Left colon (tissue), 2 donors: ENCODE data around the gene GRIA1. TPM values are rescaled to one million over a fixed set of nuclear protein-coding genes. Genes with fewer than 3 reads are reported as not detected.

ENCODE experiments used
- ATAC-seq: fragments of 200-7000 bp; cut with Tn5 transposase; one replicate; pipeline ENCODE4 v1.9.1; 2020; ENCODE audit warnings: mild to moderate bottlenecking, moderate library complexity
- DNase-seq, 2 donors: peaks; one replicate each; pipeline ENCODE4 v3.0.0-alpha.2; 2020
- intact Hi-C, 2 donors: fragments of 100-400 bp; cut with DNase I in 1 of 2; cut with micrococcal nuclease in 1 of 2; formaldehyde crosslinking; loops; one replicate each; pipeline versions ENCODE4 v1.11.2 to v1.14.0; 2022; cut with DNase I, micrococcal nuclease
- total RNA-seq, 2 donors: library from RNA; stranded (reverse); fragmentation: NEBNext Ultra II Directional; extraction: Animal tissue kit (Norgen Biotek cat#: 25700); gene quantifications; one replicate each; pipeline ENCODE4 v1.2.1, GENCODE V29; 2021
- donor health status: DM: no; HTN: no; CAD: no.
- donor health status: DM: yes; HTN: yes; CAD: no.

GRIA1 gene
- total RNA-seq, 2 donors from 2014 or later, result 0.20 TPM; not detected in 1

DNA sequence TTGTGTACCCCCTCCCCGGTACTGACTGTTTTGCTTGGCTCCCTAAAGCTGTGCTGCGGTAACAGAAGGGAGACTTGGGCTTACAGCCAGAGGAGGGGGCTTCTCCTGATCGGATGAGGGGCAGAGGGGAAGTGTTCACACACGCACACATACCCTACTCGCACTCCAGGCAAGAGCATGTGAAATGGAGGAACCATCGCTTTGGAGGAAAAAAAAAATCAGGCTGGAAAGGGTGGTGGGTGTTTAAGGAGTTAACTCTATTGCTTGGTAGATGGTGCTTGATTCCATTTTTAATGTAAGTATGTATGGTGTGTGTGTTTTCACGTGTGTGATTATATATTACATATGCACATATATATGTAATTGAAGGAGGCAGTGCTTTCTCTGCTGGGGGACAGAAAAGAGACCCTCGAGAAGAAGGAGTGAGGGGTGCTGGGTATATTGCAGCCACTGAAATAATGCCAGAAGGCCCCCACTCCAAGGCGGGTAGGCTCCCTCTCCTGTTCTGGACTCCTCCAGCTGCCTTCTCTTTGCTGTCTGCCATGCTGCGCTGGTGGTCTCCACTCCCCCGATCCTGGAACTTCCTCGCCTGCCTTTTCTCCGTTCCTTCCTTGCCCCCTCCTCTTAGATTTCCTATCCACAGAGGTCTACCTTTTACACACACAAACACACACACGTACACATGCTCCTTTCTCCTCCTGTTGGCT, 721 bp downstream of the GRIA1 start:
- intact Hi-C loops, result no loop called here
- DNase-seq (no peak), ATAC-seq (no peak)

DNA sequence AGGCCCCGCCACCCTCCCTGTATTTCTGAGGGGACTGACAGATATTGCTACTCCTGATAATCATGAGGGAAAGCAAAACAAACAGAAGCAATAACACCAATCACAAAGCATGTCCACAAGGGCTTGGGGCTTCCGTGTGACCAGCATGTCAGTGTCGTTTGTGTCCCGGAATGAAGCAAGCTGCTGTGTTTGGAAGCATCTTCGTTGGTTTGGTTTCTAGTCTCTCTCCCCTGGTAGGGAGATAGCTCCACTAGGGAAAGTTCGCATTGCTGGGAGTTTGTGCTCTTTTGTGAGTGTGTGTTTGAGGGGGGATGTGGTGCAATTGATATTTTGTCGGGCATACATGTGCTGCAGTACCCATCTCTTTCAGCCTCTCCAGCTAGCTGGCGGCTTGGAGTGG, 1.4 kb downstream of the GRIA1 start:
- no peak for ATAC-seq
- DNase-seq, result no peak
- intact Hi-C loops, result no loop called here

GRCh38 chr5:153496835-153497234, 6.4 kb downstream of the GRIA1 start:
- DNase-seq (no peak), ATAC-seq (no peak)
- intact Hi-C loops, result loop anchor here in 1 of 2 donors (5.0 kb wide), 1 partner anchor 465 kb away; no protein-coding TSS in a partner anchor

- intact Hi-C loops, result loop anchor here in 1 of 2 donors (5.0 kb wide), 1 partner anchor 464 kb away; no protein-coding TSS in a partner anchor
- DNase-seq, result no peak
- no peak for ATAC-seq
Measured at GRCh38 chr5:153498516-153498915, 8.0 kb downstream of the GRIA1 start.

GRCh38 chr5:153500178-153500577, 9.7 kb downstream of the GRIA1 start:
- ATAC-seq, result no peak
- DNase-seq, result no peak
- intact Hi-C loops, result no loop called here

GRCh38 chr5:153504726-153505125, 14.3 kb downstream of the GRIA1 start:
- no peak for ATAC-seq
- intact Hi-C loops, result no loop called here

GRCh38 chr5:153508700-153509099, 18.2 kb downstream of the GRIA1 start:
- intact Hi-C loops, result no loop called here
- ATAC-seq (no peak), DNase-seq (no peak)

More at GRCh38 chr5:153504726-153505125, 14.3 kb downstream of the GRIA1 start:
- no peak for DNase-seq

GRCh38 chr5:153511622-153512021, 21.2 kb downstream of the GRIA1 start:
- no peak for DNase-seq
- ATAC-seq, result no peak
- intact Hi-C loops, result no loop called here

GRCh38 chr5:153513156-153513555, 22.7 kb downstream of the GRIA1 start:
- no peak for ATAC-seq
- DNase-seq, result no peak
- intact Hi-C loops, result no loop called here

- intact Hi-C loops, result no loop called here
- ATAC-seq (no peak), DNase-seq (no peak)
Measured at GRCh38 chr5:153515301-153515700, 24.8 kb downstream of the GRIA1 start.

DNA sequence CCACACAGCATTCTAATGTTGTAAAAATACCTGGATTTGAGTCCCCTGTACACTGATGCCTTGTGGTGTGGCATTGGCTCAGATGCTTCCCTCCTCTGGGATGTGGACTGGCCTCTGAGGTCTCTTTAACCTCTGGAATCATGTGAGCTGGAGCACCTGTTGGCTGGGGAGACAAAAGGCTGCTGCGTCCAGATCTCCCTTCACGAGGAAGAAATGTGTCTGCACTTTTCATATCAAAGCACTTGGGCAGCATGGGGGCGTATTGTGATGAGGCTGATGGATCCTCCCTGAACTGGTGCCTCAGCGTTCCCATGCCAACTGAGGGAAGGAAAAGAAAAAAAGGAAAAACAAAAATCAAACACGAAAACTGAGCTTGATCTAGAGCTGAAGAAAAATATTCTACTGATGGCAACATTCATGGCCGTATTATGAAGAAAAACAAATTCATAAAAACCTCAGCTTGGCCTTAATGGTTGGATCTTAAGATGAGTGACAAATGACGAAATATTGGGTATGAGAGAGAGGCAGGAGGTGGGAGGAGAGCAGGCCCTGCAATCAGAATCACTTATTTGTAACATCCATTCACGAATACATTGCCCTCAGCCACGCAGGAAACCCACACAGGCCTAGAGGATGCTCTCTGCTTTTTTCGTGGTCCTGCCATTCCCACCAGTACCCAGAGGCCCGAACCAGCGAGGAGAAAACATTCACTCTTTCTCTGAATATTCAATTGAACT, 26.2 kb downstream of the GRIA1 start:
- ATAC-seq (no peak), DNase-seq (no peak)
- intact Hi-C loops, result no loop called here

- DNase-seq (no peak), ATAC-seq (no peak)
- intact Hi-C loops, result no loop called here
Measured at GRCh38 chr5:153517241-153517611, 26.8 kb downstream of the GRIA1 start.

GRCh38 chr5:153520137-153520536, 29.7 kb downstream of the GRIA1 start:
- no peak for ATAC-seq
- DNase-seq, result no peak
- intact Hi-C loops, result no loop called here

DNA sequence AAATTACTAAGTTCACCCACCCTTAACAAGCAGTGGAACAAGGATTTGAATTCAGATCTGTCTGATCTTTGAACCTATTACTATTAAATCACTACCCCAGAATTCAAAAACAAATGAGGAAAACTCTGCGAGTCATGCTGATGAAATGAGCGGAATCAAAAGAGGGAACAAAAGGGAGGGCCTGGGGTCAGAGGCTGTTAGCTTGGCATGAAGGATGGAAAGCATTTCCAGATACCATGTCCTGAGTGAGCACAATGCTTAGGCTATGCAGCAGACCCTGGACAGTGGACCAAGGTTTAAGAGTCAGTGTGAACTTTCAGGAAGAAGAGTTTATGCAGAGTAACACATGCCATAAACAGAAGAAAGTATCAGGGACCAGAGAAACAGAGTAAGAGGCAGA, 30.5 kb downstream of the GRIA1 start:
- no peak for ATAC-seq
- intact Hi-C loops, result no loop called here
- DNase-seq, result no peak

DNA sequence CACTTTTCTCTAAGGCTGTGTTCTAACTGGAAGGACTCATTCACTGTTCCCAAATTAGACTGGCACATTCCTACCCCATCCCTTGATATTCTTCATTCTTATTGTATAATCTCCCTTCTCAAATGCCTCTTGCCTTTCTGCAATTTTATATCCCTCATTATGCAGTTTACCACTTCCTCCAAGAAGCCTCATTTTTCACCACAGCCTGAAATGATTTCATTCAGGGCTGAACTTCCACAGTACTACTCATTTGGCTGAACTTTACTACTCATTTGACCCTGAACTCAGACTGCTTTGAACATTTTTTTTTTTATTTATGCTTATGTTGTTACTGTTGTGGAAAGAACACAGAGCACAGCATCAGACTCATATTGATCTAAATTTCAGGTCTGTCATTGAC, 32.7 kb downstream of the GRIA1 start:
- ATAC-seq (no peak), DNase-seq (no peak)
- intact Hi-C loops, result no loop called here

DNA sequence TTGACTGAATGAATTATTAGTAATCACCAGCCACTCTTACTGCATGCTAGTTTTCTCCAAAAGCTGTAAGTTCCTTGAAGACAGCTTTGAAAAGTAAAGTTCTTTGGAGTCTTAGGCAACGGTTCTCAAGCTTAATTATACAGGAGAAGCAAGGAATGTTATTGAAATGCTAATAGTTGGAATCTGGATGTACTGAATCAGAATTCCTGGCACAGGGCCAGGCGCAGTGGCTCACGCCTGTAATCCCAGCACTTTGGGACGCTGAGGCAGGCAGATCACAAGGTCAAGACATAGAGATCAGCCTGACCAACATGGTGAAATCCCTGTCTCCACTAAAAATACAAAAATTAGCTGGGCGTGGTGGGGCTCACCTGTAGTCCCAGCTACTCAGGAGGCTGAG, 33.4 kb downstream of the GRIA1 start:
- ATAC-seq (no peak), DNase-seq (peak in 1 of 2 donors; percentile 5)
- intact Hi-C loops, result no loop called here

DNA sequence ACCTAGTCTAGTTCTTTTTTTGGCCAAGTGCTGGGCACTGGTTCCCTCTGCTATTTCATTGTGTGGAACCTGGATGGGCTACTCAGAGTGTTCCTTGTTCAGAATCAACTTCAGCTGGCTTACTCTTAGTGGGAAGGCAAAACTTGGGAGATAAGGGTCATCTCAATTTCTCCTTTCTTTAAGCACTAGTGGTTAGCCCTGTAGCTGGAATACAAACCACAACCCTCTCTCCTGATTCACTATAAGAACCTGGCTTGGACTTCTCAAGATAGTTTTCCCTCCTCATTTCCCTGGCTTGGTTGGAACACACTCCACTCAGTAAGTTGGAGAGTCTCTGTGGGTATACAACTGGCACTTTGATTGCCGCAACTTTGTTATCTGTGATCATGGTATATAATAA, 35.1 kb downstream of the GRIA1 start:
- intact Hi-C loops, result no loop called here
- DNase-seq (no peak), ATAC-seq (no peak)

GRCh38 chr5:153530357-153531143, 40.1 kb downstream of the GRIA1 start:
- no peak for ATAC-seq
- intact Hi-C loops, result no loop called here
- DNase-seq, result no peak

- intact Hi-C loops, result no loop called here
- DNase-seq (no peak), ATAC-seq (no peak)
Measured at GRCh38 chr5:153533546-153533945, 43.1 kb downstream of the GRIA1 start.

- DNase-seq (no peak), ATAC-seq (no peak)
- intact Hi-C loops, result no loop called here
Measured at GRCh38 chr5:153534102-153534501, 43.6 kb downstream of the GRIA1 start.
